Effector memory CD8-positive, alpha-beta T cell (primary cell): ENCODE results near the gene RNU1-3.
"Not testable (repeated sequence)": the region's sequence is repeated elsewhere in the genome, so short reads cannot be mapped to it uniquely, and the experiment has no call there.

Source experiments
- ATAC-seq: fragments of 150-1000 bp; cut with Tn5 transposase; replicated peaks from 2 replicates; pipeline ENCODE4 v1.10.0; 2021; ENCODE audit warnings: mild to moderate bottlenecking, moderate library complexity
- DNase-seq, 3 experiments: peaks; one replicate each; pipeline ENCODE4 v3.0.0; 2021
- H3K27ac Mint-ChIP-seq, 2 donors: one replicate each; pipeline ENCODE4 v1.8.0; 2022; ENCODE audit warnings: mild to moderate bottlenecking in 2 of 2, mixed read lengths in 2 of 2, moderate library complexity in 2 of 2
- H3K27me3 Mint-ChIP-seq, 2 donors: one replicate each; pipeline ENCODE4 v1.8.0; 2022; ENCODE audit warnings: mixed read lengths in 2 of 2
- H3K36me3 Mint-ChIP-seq: one replicate; pipeline ENCODE4 v1.8.0; 2022; ENCODE audit warnings: mild to moderate bottlenecking, moderate library complexity, mixed read lengths; ENCODE audit not compliant: insufficient read depth
- H3K4me1 Mint-ChIP-seq, 2 donors: one replicate each; pipeline ENCODE4 v1.8.0; 2022; ENCODE audit warnings: low read depth in 2 of 2, mixed read lengths in 2 of 2
- H3K4me3 Mint-ChIP-seq, 2 donors: one replicate each; pipeline ENCODE4 v1.8.0; 2022; ENCODE audit warnings: mild to moderate bottlenecking in 2 of 2, mixed read lengths in 2 of 2, moderate library complexity in 2 of 2
- H3K9me3 Mint-ChIP-seq, 2 donors: one replicate each; pipeline ENCODE4 v1.8.0; 2022; ENCODE audit warnings: mixed read lengths in 2 of 2

The RNU1-3 gene

GRCh38 chr1:16631248-16632043 lies 35.3 kb downstream of the RNU1-3 start:
- Mint-ChIP-seq H3K4me1 (peaks cover 0 to 22% of the 10 kb centered on the region in 2 donors), H3K4me3 (no peak overlapping the region), H3K36me3 (peaks cover 72% of the 10 kb centered on the region), H3K9me3 (no peaks in the 10 kb centered on the region), H3K27ac (peak overlapping the region in 1 of 2 donors; percentile 65), H3K27me3 (no peaks in the 10 kb centered on the region)
- ATAC-seq (no peak), DNase-seq (no peak)

GRCh38 chr1:16630661-16631247 lies 36.0 kb downstream of the RNU1-3 start:
- no peak for ATAC-seq
- Mint-ChIP-seq H3K4me1 (peaks cover 0 to 28% of the 10 kb centered on the region in 2 donors), H3K9me3 (no peaks in the 10 kb centered on the region), H3K27me3 (no peaks in the 10 kb centered on the region), H3K36me3 (peaks cover 78% of the 10 kb centered on the region), H3K27ac (no peak overlapping the region), H3K4me3 (no peak overlapping the region)
- DNase-seq, result no peak

GRCh38 chr1:16629916-16630530 lies 36.7 kb downstream of the RNU1-3 start:
- H3K9me3 Mint-ChIP-seq, H3K4me3 Mint-ChIP-seq, H3K27me3 Mint-ChIP-seq, DNase-seq, ATAC-seq: not testable (repeated sequence)
- peak overlapping the region in 1 of 2 donors; percentile 26 for H3K27ac Mint-ChIP-seq
- peaks cover 0 to 28% of the 10 kb centered on the region in 2 donors for H3K4me1 Mint-ChIP-seq
- peaks cover 78% of the 10 kb centered on the region for H3K36me3 Mint-ChIP-seq

GRCh38 chr1:16628361-16629111 lies 38.2 kb downstream of the RNU1-3 start:
- peaks cover 64% of the 10 kb centered on the region for H3K36me3 Mint-ChIP-seq
- ATAC-seq, result no peak
- H3K4me3 Mint-ChIP-seq, result no peak overlapping the region
- no peaks in the 10 kb centered on the region for H3K9me3 Mint-ChIP-seq
- H3K27ac Mint-ChIP-seq, result no peak overlapping the region
- no peaks in the 10 kb centered on the region for H3K27me3 Mint-ChIP-seq
- peaks cover 0 to 21% of the 10 kb centered on the region in 2 donors for H3K4me1 Mint-ChIP-seq
- DNase-seq, result no peak

- peaks cover 43% of the 10 kb centered on the region for H3K36me3 Mint-ChIP-seq
Measured at GRCh38 chr1:16626409-16626983, 40.3 kb downstream of the RNU1-3 start.

GRCh38 chr1:16625497-16626408 lies 41.0 kb downstream of the RNU1-3 start:
- H3K4me1 Mint-ChIP-seq, result peaks cover 0 to 21% of the 10 kb centered on the region in 2 donors
- DNase-seq (no peak), ATAC-seq (no peak)
- no peak overlapping the region for H3K4me3 Mint-ChIP-seq
- H3K27ac Mint-ChIP-seq, result no peak overlapping the region
- no peaks in the 10 kb centered on the region for H3K27me3 Mint-ChIP-seq
- no peaks in the 10 kb centered on the region for H3K9me3 Mint-ChIP-seq
- peaks cover 40% of the 10 kb centered on the region for H3K36me3 Mint-ChIP-seq

More at GRCh38 chr1:16626409-16626983, 40.3 kb downstream of the RNU1-3 start:
- not testable (repeated sequence) for H3K27ac Mint-ChIP-seq, DNase-seq, H3K4me3 Mint-ChIP-seq, H3K27me3 Mint-ChIP-seq, ATAC-seq, H3K9me3 Mint-ChIP-seq
- peaks cover 0 to 21% of the 10 kb centered on the region in 2 donors for H3K4me1 Mint-ChIP-seq

- ATAC-seq, result not testable (repeated sequence)
- peaks cover 23% of the 10 kb centered on the region for H3K36me3 Mint-ChIP-seq
Measured at GRCh38 chr1:16623812-16624719, 42.7 kb downstream of the RNU1-3 start.

GRCh38 chr1:16623337-16623736 lies 43.4 kb downstream of the RNU1-3 start:
- not testable (repeated sequence) for H3K9me3 Mint-ChIP-seq, H3K4me1 Mint-ChIP-seq, H3K4me3 Mint-ChIP-seq, H3K27ac Mint-ChIP-seq, ATAC-seq, DNase-seq, H3K27me3 Mint-ChIP-seq
- peaks cover 16% of the 10 kb centered on the region for H3K36me3 Mint-ChIP-seq

More at GRCh38 chr1:16623812-16624719, 42.7 kb downstream of the RNU1-3 start:
- H3K9me3 Mint-ChIP-seq, H3K4me3 Mint-ChIP-seq, H3K27ac Mint-ChIP-seq, DNase-seq, H3K27me3 Mint-ChIP-seq: not testable (repeated sequence)
- peaks cover 0 to 11% of the 10 kb centered on the region in 2 donors for H3K4me1 Mint-ChIP-seq

GRCh38 chr1:16621681-16622315 lies 45.0 kb downstream of the RNU1-3 start:
- H3K36me3 Mint-ChIP-seq, H3K9me3 Mint-ChIP-seq, H3K27me3 Mint-ChIP-seq, ATAC-seq, DNase-seq, H3K4me3 Mint-ChIP-seq, H3K4me1 Mint-ChIP-seq, H3K27ac Mint-ChIP-seq: not testable (repeated sequence)

- Mint-ChIP-seq H3K27me3 (no peaks in the 10 kb centered on the region), H3K36me3 (peaks cover 8% of the 10 kb centered on the region), H3K4me1 (peaks cover 0 to 5% of the 10 kb centered on the region in 2 donors), H3K9me3 (no peaks in the 10 kb centered on the region), H3K4me3 (no peak overlapping the region), H3K27ac (no peak overlapping the region)
- DNase-seq (no peak), ATAC-seq (no peak)
Measured at GRCh38 chr1:16621300-16621658, 45.5 kb downstream of the RNU1-3 start.

- H3K27me3 Mint-ChIP-seq, ATAC-seq, H3K4me3 Mint-ChIP-seq, H3K4me1 Mint-ChIP-seq, H3K27ac Mint-ChIP-seq, DNase-seq, H3K36me3 Mint-ChIP-seq, H3K9me3 Mint-ChIP-seq: not testable (repeated sequence)
Measured at GRCh38 chr1:16619803-16620501, 46.8 kb downstream of the RNU1-3 start.
